ENCODE data around the gene CAPN10.
A peak's percentile ranks its signal among the peaks of the same experiment; 100 is the strongest.

Gene CAPN10

DNA sequence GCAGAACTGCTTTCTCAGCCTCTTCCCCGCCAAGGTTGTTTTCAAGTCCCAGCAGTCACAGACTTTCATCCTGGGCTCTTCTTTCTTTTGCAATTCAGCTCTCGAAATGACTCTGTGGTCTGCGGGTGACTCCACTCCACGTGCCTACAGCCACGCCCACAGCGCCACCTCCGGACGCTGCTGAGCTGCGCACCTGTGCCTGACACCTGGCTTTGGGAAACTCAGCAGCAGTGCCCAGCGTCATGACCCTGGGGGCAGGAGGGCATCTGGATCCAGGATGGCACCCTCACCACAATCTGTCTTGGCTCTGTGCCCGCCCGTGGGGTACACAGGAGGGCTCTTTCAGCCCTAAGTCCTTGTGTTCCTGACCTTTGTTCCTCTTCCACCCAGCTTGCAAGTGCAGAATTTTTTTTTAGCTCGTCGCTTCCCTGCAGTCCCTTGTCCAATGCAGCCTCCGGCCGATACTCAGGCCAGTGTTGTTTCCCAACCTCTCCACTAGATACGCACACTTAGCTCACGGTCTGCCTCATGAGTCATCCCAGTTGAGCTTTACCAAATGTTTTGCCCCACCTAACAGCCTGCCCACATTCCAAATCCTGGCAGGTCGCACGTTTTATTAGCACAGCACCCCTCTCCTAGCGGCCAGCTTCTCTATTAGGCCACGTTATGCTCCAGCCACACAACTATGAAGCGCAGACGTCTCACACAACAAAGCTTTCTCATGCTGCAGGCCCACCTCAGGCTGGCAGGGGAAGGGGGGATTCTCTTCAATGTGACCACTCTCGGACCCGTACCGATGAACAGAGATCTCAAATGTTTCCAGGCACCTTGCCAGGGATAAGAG, 6.5 kb upstream of the CAPN10 start:
- peak; percentile 81 for DNase-seq (ENCODE audit: low read depth)

DNA sequence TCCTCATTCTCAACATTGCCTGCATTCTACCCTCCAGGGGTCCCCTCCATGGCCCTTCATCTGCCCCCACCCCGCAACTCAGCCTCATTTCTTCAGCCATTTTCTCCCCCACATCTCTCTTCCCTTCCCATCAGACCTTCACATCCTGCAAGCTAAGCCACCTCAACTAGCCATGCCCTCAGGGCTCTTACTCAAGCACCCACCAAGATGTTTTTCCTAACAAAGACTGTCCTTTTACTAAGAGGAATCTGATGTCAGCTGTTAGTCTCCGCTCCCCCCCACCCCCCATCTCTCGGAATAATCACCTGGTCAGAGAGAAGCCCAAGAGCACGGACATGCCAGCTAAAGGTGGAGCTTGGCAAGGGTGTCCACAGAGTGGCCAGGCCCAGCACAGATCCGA, 4.7 kb upstream of the CAPN10 start:
- TF ChIP-seq, protein P1, sequence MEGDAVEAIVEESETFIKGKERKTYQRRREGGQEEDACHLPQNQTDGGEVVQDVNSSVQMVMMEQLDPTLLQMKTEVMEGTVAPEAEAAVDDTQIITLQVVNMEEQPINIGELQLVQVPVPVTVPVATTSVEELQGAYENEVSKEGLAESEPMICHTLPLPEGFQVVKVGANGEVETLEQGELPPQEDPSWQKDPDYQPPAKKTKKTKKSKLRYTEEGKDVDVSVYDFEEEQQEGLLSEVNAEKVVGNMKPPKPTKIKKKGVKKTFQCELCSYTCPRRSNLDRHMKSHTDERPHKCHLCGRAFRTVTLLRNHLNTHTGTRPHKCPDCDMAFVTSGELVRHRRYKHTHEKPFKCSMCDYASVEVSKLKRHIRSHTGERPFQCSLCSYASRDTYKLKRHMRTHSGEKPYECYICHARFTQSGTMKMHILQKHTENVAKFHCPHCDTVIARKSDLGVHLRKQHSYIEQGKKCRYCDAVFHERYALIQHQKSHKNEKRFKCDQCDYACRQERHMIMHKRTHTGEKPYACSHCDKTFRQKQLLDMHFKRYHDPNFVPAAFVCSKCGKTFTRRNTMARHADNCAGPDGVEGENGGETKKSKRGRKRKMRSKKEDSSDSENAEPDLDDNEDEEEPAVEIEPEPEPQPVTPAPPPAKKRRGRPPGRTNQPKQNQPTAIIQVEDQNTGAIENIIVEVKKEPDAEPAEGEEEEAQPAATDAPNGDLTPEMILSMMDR (IDR thresholded peaks at IDR 0.05; ENCODE audit: control insufficient read depth, insufficient read depth, low read depth, low read length, missing control alignments) = no peak
- no peak for DNase-seq (ENCODE audit: low read depth)
- H3K4me3 ChIP-seq (ENCODE audit: control insufficient read depth, low read depth, low read length) = no peak overlapping the region

More for the DNA sequence above, 6.5 kb upstream of the CAPN10 start:
- TF ChIP-seq, protein P1 (IDR thresholded peaks at IDR 0.05; ENCODE audit: control insufficient read depth, insufficient read depth, low read depth, low read length, missing control alignments) = peak; percentile 11
- H3K4me3 ChIP-seq (ENCODE audit: control insufficient read depth, low read depth, low read length) = no peak overlapping the region

DNA sequence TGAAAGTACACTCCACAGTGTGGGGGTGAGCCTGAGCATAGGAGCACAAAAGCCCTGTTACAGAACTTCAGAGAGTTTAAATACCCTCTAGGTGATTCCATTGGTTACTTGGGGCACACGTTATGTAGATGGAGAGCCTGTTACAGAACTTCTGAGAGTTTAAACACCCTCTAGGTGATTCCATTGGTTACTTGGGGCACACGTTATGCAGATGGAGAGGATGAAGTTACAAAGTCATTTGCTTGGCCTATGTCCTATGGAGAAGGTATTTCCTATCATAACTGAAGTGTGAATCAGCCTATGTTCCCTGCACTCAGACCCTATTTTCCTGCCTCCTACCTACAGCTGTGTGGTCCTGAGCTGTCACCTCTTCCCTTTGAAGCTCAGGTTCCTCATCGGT, 3.8 kb upstream of the CAPN10 start:
- DNase-seq (ENCODE audit: low read depth) = no peak
- H3K4me3 ChIP-seq (ENCODE audit: control insufficient read depth, low read depth, low read length) = no peak overlapping the region
- TF ChIP-seq, protein P1 (IDR thresholded peaks at IDR 0.05; ENCODE audit: control insufficient read depth, insufficient read depth, low read depth, low read length, missing control alignments) = no peak

DNA sequence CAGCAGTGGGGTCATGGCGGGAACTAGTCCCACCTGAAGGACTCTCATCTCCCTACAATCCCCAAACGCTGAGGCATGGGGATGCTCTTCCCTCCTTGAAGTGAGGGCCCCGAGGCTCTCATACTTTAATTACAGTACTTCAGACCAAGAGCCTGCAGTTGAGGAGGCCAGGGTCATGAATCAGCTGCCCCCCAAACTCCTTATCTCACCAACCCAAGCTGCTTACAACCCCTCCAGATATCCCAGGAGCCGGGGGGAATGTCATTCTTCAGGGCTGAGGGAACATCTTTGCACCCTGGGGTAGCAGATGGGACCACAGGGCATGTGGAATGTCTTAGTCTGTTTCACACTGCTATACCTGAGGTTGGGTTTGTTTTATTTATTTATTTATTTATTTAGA, 2.8 kb upstream of the CAPN10 start:
- no peak for DNase-seq (ENCODE audit: low read depth)
- no peak overlapping the region for H3K4me3 ChIP-seq (ENCODE audit: control insufficient read depth, low read depth, low read length)
- TF ChIP-seq, protein P1 (IDR thresholded peaks at IDR 0.05; ENCODE audit: control insufficient read depth, insufficient read depth, low read depth, low read length, missing control alignments) = no peak

DNA sequence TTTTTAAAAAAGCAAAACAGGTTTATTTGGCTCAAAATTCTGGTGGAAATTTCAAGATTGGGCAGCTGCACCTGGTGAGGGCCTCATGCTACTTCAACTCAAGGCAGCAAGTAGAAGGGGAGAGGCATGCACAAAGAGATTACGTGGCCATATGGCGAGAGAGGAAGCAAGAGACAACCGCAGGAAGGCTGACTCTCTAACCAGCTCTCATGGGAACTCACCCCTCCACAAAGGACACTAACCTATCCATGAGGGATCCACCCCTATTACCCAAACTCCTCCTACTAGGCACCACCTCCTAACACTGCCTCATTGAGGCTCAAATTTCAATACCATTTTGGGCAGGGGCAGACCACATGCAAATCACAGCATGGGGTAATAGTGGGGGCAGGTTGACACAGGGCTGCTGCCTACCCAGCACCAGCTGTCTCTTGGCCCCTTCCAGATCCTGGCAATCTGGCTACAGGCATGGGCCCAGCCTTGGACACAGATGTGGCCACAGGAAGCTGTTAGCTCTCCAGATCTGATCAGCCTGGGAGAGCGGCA, 2.0 kb upstream of the CAPN10 start:
- H3K4me3 ChIP-seq (ENCODE audit: control insufficient read depth, low read depth, low read length) = no peak overlapping the region
- DNase-seq (ENCODE audit: low read depth) = no peak
- TF ChIP-seq, protein P1 (IDR thresholded peaks at IDR 0.05; ENCODE audit: control insufficient read depth, insufficient read depth, low read depth, low read length, missing control alignments) = no peak

DNA sequence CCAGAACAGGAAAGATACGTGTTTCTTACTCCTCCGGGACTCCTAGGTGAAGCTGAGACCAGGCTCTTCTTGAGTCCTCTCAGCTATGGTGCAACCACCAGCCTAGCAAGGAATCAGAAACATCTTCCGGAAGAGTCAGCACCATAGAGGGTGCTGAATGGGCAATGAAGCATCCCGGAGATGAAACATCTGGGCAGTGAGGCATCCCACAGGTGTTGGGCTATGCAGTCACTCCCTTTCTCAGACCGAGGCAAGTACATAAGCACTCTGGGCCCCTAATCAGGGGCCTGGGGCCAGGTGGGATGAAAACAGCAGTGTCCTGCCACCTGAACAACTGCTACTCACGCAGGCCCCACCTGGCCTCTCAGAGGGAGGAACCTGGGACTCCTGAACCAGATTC, 1.4 kb upstream of the CAPN10 start:
- TF ChIP-seq, protein P1 (IDR thresholded peaks at IDR 0.05; ENCODE audit: control insufficient read depth, insufficient read depth, low read depth, low read length, missing control alignments) = no peak
- H3K4me3 ChIP-seq (ENCODE audit: control insufficient read depth, low read depth, low read length) = peak overlapping the region; percentile 97
- DNase-seq (ENCODE audit: low read depth) = no peak

Measured in AG09309 (cell line).